AG04449 (cell line): ENCODE measurements around the gene B4GAT1.
"Not testable (repeated sequence)": the region's sequence is repeated elsewhere in the genome, so short reads cannot be mapped to it uniquely, and the experiment has no call there.

Experiments used
- CTCF ChIA-PET: fragments of 350-600 bp; formaldehyde crosslinking; extraction: SDS; loops from one replicate; lab custom pipeline; 2021; ENCODE audit warnings: antibody characterized with exemption; lab: Yijun Ruan, JAX
- POLR2A ChIA-PET: fragments of 400-600, 350-600 bp; formaldehyde crosslinking; extraction: SDS; loops from one replicate; lab custom pipeline; 2020; ENCODE audit warnings: antibody characterized with exemption, inconsistent platforms; lab: Yijun Ruan, JAX
- DNase-seq: peaks from one replicate; pipeline ENCODE4 v3.0.0-alpha.2; 2010; ENCODE audit warnings: low read depth, low spot score
- H3K4me3 ChIP-seq: 2 replicates; pipeline ENCODE4 v1.5.1; 2011; ENCODE audit warnings: low read depth, mild to moderate bottlenecking, control low read depth, low read length
- CTCF ChIP-seq: IDR thresholded peaks from one replicate; pipeline ENCODE4 v1.5.1; 2011; ENCODE audit warnings: mild to moderate bottlenecking, moderate library complexity, low read length, control low read depth, inconsistent platforms; ENCODE audit not compliant: insufficient read depth; ENCODE audit errors: missing control alignments

B4GAT1 gene

GRCh38 chr11:66347425-66348276 lies at the start of gene B4GAT1:
TSS of gene B4GAT1 (minus strand) at chr11:66347629. CDS start at chr11:66347545, 84 bp downstream.
- POLR2A ChIA-PET, result interaction anchor here (0.7 to 2.5 kb wide), 6 partner anchors 9 to 58 kb away, joined by 3 to 11 read pairs (median 4); partner anchors contain the start of genes CD248, RIN1 and YIF1A
- DNase-seq, result peak; percentile 69
- CTCF ChIA-PET, result interaction anchor here (1.0 to 11.7 kb wide), 10 partner anchors 9 to 279 kb away, joined by 3 to 129 read pairs (median 6); partner anchors contain the start of gene RIN1
- no peak for TF ChIP-seq CTCF
- peak within 1 kb of the TSS; percentile 89 for H3K4me3 ChIP-seq

DNA sequence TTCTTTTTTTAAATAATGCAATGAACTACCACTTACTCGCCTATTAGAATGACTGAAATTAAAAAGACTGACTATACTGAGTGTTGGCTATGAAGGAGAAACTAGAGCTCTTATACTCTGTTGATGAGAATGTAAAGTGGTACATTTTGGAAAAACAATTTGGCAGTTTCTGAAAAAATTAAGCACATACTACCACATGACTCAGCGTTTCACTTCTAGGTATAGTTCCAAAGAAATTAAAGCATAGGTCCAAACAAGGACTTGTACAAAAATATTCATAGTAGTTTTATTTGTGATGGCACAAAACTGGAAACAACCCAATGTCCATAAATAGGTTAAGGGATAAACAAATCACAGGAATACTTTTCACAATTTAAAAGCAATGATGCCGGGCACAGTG lies 46.5 kb upstream of the B4GAT1 start:
- no peak for DNase-seq
- no peak overlapping the region for H3K4me3 ChIP-seq
- TF ChIP-seq CTCF, result no peak
- POLR2A ChIA-PET, result no interaction called here
- CTCF ChIA-PET, result interaction anchor here (1.5 to 37.4 kb wide), 5 partner anchors 9 to 172 kb away, joined by 3 to 1169 read pairs (median 15); partner anchors contain the start of gene NPAS4

DNA sequence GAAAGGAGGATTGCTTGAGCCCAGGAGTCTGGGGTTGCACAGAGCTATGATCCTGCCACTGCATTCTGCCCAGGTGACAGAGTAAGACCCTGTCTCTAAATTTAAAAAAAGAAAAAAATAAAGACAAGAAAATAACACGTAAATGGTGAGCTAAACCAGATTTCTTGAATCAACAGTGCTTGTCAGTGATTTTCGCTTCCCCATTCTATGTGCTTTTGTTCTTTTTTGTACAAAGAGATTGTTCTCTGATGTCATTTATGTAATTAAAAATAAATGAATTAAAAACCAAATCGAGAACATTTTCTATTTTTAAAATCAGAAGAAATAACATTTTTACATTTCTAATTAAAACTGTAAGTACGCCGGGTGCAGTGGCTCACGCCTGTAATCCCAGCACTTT lies 43.9 kb upstream of the B4GAT1 start:
- TF ChIP-seq CTCF, result no peak
- H3K4me3 ChIP-seq, result no peak overlapping the region
- no peak for DNase-seq
- ChIA-PET POLR2A (no interaction called here), CTCF (interaction anchor here (0.6 to 37.4 kb wide), 11 partner anchors 11 to 109 kb away, joined by 3 to 1169 read pairs (median 23); partner anchors contain the start of genes NPAS4, SLC29A2 and TMEM151A)

DNA sequence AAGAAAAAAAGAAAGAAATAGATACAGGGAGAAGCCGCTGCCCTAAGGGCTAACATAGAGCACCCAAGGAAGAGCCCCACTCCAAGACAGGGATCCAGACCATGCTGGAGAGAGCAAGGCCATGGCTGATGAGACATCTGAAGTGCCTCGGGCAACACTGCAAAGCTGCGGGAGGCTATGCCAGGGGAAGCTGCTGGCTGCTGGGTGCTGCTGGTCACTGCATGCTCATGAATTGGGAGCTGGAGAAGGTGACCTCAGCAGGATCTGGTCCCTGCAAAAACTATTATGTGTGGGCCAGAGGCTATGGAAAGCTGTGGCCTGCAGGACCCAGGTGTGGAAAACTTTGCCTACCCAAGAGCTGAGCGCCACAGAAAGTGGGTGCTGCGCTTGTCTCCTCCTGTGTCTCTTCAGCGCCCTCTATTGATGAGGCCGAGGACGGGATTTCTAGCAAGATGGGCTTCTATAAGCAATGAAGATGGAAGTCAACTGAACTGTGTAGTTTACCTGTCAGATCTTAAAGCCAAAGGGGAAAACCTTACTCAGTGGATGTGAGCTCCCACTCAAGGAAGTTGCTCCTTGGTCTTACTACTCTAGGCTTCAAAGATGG lies 41.5 kb upstream of the B4GAT1 start:
- H3K4me3 ChIP-seq, result no peak overlapping the region
- ChIA-PET POLR2A (interaction anchor here (1.3 kb wide), 1 partner anchor 76 kb away, joined by 6 read pairs; no protein-coding TSS in a partner anchor), CTCF (interaction anchor here (0.7 to 37.4 kb wide), 41 partner anchors 9 to 290 kb away, joined by 3 to 1169 read pairs (median 7); partner anchors contain the start of genes B4GAT1, MRPL11, NPAS4 and PELI3)
- TF ChIP-seq CTCF, result peak; percentile 77
- no peak for DNase-seq

DNA sequence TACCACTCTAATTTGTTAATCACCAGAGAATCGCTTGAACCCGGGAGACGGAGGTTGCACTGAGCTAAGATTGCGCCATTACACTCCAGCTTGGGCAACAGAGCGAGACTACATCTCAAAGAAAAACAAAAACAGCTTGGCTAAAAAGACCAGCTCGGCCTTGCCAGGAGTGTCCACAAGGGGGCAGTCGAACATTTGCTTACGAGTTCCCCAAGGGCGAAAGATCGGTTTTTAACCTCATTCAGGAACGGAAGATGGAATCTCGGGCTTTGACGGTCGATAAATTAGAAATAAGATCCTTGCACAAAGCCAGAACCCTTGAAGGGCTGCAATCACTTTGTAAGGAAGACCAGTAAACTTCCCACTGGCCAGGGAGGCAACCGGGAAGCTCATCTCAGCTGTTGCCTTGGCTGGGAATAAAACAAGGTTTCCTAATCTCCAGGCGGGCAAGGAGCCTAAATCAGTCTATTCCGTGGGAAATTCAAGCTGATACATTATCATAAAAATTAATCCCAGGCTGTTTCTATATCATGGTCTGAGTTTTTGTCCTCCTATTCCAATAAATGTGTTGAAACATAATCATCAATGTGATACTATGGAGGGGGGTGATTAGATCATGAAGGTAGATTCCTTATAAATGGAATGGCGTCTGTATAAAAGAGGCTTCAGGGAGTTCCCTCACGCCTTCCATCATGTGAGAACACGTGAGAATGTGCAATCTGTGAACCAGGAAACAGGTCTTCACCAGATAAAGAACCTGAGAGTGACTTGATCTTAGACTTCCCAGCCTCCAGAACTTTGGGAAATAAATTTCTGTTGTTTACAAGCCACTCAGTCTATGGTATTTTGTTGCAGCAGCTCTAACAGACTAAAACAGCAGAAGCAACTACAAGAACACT lies 39.0 kb upstream of the B4GAT1 start:
- peak; percentile 87 for TF ChIP-seq CTCF
- H3K4me3 ChIP-seq, result peak overlapping the region; percentile 35
- ChIA-PET POLR2A (interaction anchor here (1.2 kb wide), 1 partner anchor 73 kb away, joined by 4 read pairs; no protein-coding TSS in a partner anchor), CTCF (interaction anchor here (0.7 to 11.1 kb wide), 57 partner anchors 12 to 440 kb away, joined by 3 to 260 read pairs (median 6); partner anchors contain the start of genes BRMS1, DPP3, MRPL11 and NPAS4)
- DNase-seq, result no peak

DNA sequence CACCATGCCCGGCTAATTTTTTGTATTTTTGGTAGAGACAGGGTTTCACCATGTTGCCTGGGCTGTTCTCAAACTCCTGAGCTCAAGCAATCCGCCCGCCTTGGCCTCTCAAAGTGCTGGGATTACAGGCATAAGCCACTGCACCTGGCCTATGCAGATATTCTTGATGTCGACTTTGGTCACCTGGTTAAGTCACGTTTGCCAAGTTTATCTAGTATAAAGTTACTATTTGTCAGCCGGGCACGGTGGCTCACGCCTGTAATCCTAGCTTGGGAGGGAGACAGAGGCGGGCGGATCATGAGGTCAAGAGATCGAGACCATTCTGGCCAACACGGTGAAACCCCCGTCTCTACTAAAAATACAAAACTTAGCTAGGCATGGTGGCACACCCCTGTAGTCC lies 36.9 kb upstream of the B4GAT1 start:
- ChIA-PET CTCF (interaction anchor here (0.9 to 11.1 kb wide), 12 partner anchors 11 to 73 kb away, joined by 3 to 260 read pairs (median 23); partner anchors contain the start of genes MRPL11 and SLC29A2), POLR2A (interaction anchor here (0.7 kb wide), 2 partner anchors 148 to 168 kb away, joined by 3 read pairs; no protein-coding TSS in a partner anchor)
- H3K4me3 ChIP-seq, DNase-seq: not testable (repeated sequence)

GRCh38 chr11:66380264-66380663 lies 32.8 kb upstream of the B4GAT1 start:
- POLR2A ChIA-PET, DNase-seq, H3K4me3 ChIP-seq: not testable (repeated sequence)
- CTCF ChIA-PET, result interaction anchor here (0.8 to 2.8 kb wide), 5 partner anchors 9 to 69 kb away, joined by 3 to 32 read pairs (median 5); partner anchors contain the start of gene SLC29A2

DNA sequence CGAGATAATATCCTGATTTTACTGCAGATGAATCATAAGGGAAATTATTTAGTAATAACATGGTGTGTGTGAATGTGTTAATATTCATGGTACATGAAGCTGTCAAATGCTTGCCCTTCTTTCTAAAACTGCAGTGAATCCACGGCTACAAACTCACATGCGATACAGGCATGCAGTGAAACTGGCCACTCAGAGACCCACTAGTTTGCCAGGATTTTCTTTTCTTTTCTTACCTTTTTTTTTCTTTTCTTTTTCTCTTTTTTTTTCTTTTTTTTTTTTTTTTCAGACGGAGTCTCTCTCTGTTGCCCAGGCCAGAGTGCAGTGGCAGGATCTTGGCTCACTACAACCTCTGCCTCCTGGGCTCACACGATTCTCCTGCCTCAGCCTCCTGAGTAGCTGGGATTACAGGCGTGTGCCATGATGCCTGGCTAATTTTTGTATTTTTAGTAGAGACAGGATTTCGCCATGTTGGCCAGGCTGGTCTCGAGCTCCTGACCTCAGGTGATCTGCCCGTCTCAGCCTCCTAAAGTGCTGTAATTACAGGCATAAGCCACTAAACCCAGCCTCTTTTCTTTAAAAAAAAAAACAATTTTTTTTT lies 26.4 kb upstream of the B4GAT1 start:
- POLR2A ChIA-PET, DNase-seq, H3K4me3 ChIP-seq: not testable (repeated sequence)
- CTCF ChIA-PET, result interaction anchor here (2.3 to 10.1 kb wide), 2 partner anchors 14 to 26 kb away, joined by 10 to 197 read pairs; no protein-coding TSS in a partner anchor
